CD4-positive, alpha-beta T cell treated with Interleukin-6 at 100 ng/mL for 8 hours (primary cell): Measurements from ENCODE around the gene PRSS56.
"Not testable (repeated sequence)": the region's sequence is repeated elsewhere in the genome, so short reads cannot be mapped to it uniquely, and the experiment has no call there.

Experiments used
- DNase-seq: peaks from one replicate; pipeline ENCODE4 v3.0.0-alpha.2; 2020; ENCODE audit warnings: mixed read lengths, low spot score

PRSS56 gene

GRCh38 chr2:232541961-232542714 is 21.9 kb downstream of the PRSS56 start:
- DNase-seq = no peak

- DNase-seq = no peak
Measured at GRCh38 chr2:232542715-232543467, 22.7 kb downstream of the PRSS56 start.

- no peak for DNase-seq
Measured at GRCh38 chr2:232543491-232543890, 23.3 kb downstream of the PRSS56 start.

- DNase-seq = no peak
Measured at GRCh38 chr2:232543928-232544631, 23.9 kb downstream of the PRSS56 start.

- no peak for DNase-seq
Measured at GRCh38 chr2:232544674-232545073, 24.5 kb downstream of the PRSS56 start.

- no peak for DNase-seq
Measured at GRCh38 chr2:232545511-232546375, 25.6 kb downstream of the PRSS56 start.

GRCh38 chr2:232547991-232548390 is 27.8 kb downstream of the PRSS56 start:
- no peak for DNase-seq

- DNase-seq = no peak
Measured at GRCh38 chr2:232549655-232550353, 29.6 kb downstream of the PRSS56 start.

- peak; percentile 88 for DNase-seq
Measured at GRCh38 chr2:232550354-232551249, 30.4 kb downstream of the PRSS56 start, which contains the start of the genes EIF4E2 and TIGD1. EIF4E2 (plus strand) TSS chr2:232550689; CDS start chr2:232550725, 36 bp downstream. TIGD1 (minus strand) TSS chr2:232550557; CDS start chr2:232549882, 675 bp downstream.

GRCh38 chr2:232551250-232551638 is 31.1 kb downstream of the PRSS56 start:
- DNase-seq = no peak

GRCh38 chr2:232551776-232552175 is 31.6 kb downstream of the PRSS56 start:
- DNase-seq = no peak

GRCh38 chr2:232556426-232556825 is 36.2 kb downstream of the PRSS56 start:
- no peak for DNase-seq

GRCh38 chr2:232562515-232563151 is 42.4 kb downstream of the PRSS56 start:
- no peak for DNase-seq

- DNase-seq = no peak
Measured at GRCh38 chr2:232563580-232563979, 43.4 kb downstream of the PRSS56 start.

- no peak for DNase-seq
Measured at GRCh38 chr2:232567721-232568120, 47.5 kb downstream of the PRSS56 start.

- no peak for DNase-seq
Measured at GRCh38 chr2:232568161-232568560, 48.0 kb downstream of the PRSS56 start.

GRCh38 chr2:232569541-232569940 is 49.4 kb downstream of the PRSS56 start:
- no peak for DNase-seq

- not testable (repeated sequence) for DNase-seq
Measured at GRCh38 chr2:232570481-232570880, 50.3 kb downstream of the PRSS56 start.

- DNase-seq = no peak
Measured at GRCh38 chr2:232571026-232571474, 50.9 kb downstream of the PRSS56 start.
